ENCODE measurements around the gene ODAD3.

ODAD3 gene

DNA sequence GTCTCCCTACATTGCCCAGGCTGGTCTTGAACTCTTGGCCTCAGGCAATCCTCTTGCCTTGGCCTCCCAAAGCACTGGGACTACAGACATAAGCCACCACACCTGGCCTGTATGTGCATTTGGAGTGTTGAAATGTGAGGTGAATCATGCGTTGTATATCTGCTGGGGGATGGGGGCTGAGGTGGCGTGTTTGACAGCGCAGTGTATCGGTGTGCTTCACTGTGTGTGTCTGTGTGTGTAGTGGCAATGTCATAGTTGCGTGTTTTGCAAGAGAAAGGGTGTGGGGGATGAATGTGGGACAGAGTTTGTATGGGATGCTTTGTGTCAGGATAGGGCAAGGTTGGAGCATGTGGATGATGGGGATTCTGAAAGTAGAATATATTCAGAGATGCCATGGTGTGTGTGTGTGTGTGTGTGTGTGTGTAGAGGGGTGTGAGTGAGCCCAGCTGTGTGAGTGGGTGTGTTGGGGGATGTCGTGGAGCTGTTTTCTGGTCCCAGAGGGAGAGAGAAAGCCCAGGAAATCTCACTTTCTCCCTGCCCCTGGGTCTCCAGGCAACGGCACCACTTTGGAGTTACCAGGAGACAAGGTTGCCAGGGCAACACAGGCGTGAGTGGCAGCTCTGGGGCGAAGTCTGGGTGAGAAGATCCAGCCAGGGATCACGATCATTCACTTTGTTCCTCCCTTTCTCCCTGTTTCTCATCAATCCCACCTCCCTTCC, 61.6 kb downstream of the ODAD3 start:
- H3K4me1 ChIP-seq (ENCODE audit: control insufficient read depth, insufficient read depth, low read length) = peaks cover 36% of the 10 kb centered on the region
- H3K9ac ChIP-seq (ENCODE audit: low read length in 2 of 2) = no peak overlapping the region
- no peaks in the 10 kb centered on the region for H3K36me3 ChIP-seq (ENCODE audit: control insufficient read depth in 2 of 2, insufficient read depth in 2 of 2, low read length in 2 of 2)
- H3K27me3 ChIP-seq (ENCODE audit: control insufficient read depth in 1 of 2, insufficient read depth in 2 of 2, low read length in 2 of 2) = no peaks in the 10 kb centered on the region
- no peak overlapping the region for H3K4me3 ChIP-seq (ENCODE audit: low read length in 2 of 2)
- H3K27ac ChIP-seq (ENCODE audit: low read length) = no peak overlapping the region
- no peaks in the 10 kb centered on the region for H3K9me3 ChIP-seq (ENCODE audit: control insufficient read depth in 2 of 2, low read length in 2 of 2)

DNA sequence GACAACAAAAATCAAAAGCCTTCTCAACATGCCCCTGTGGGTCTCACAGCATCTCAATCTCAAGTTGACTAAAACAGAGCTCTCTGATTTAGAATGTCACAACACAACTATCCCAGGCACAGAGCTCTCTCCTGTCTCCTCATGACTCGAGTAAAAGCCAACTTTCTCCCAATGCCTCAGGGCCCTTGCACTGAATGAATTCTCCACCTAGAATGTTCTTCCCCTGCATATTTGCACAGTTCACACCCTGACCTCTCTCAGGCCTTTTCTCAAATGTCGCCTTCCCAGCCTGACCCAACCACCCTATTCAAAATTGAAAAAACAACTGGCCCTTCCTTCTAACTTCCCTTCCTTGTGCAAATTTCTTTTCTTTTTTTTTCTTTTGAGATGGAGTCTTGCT, 64.2 kb downstream of the ODAD3 start:
- H3K9me3 ChIP-seq (ENCODE audit: control insufficient read depth in 2 of 2, low read length in 2 of 2) = no peaks in the 10 kb centered on the region
- H3K9ac ChIP-seq (ENCODE audit: low read length in 2 of 2) = no peak overlapping the region
- H3K4me3 ChIP-seq (ENCODE audit: low read length in 2 of 2) = no peak overlapping the region
- H3K27me3 ChIP-seq (ENCODE audit: control insufficient read depth in 1 of 2, insufficient read depth in 2 of 2, low read length in 2 of 2) = no peaks in the 10 kb centered on the region
- peaks cover 0 to 2% of the 10 kb centered on the region in 2 donors for H3K36me3 ChIP-seq (ENCODE audit: control insufficient read depth in 2 of 2, insufficient read depth in 2 of 2, low read length in 2 of 2)
- H3K4me1 ChIP-seq (ENCODE audit: control insufficient read depth, insufficient read depth, low read length) = peaks cover 16% of the 10 kb centered on the region
- no peak overlapping the region for H3K27ac ChIP-seq (ENCODE audit: low read length)
